ENCODE results near the gene RPS8.

- no peak for TF ChIP-seq TAF1 (IDR thresholded peaks at IDR 0.05; ENCODE audit: borderline replicate concordance, low read depth, low read length)
- TF ChIP-seq POLR2A (IDR thresholded peaks at IDR 0.05; ENCODE audit: low read depth, low read length), result no peak
Measured at GRCh38 chr1:44819196-44819607, 43.9 kb downstream of the RPS8 start.
